Thoracic aorta (tissue), 2 donors: ENCODE measurements around the gene SRXN1. TPM values are rescaled to one million over a fixed set of nuclear protein-coding genes. Genes with fewer than 3 reads are reported as not detected.
A peak's percentile ranks its signal among the peaks of the same experiment; 100 is the strongest.
"Not testable (repeated sequence)": the region's sequence is repeated elsewhere in the genome, so short reads cannot be mapped to it uniquely, and the experiment has no call there.

Source experiments
- ATAC-seq: fragments of 150-250 bp; one replicate; pipeline ENCODE4 v1.8.0; 2017; ENCODE audit warnings: low read depth; ENCODE audit not compliant: insufficient number of reproducible peaks, low FRiP score
- DNase-seq: peaks from one replicate; pipeline ENCODE4 v3.0.0-alpha.2; 2020; ENCODE audit warnings: low spot score
- H3K27ac ChIP-seq, 2 donors: fragments of 200-600 bp; sonication (generic); 1 replicate in 1 of 2; 2 replicates in 1 of 2; pipeline ENCODE4 v1.5.1; 2016; ENCODE audit warnings: mild to moderate bottlenecking in 2 of 2, moderate library complexity in 2 of 2
- H3K27me3 ChIP-seq: fragments of 200-600 bp; sonication (generic); replicated peaks from 2 replicates; pipeline ENCODE4 v1.6.0; 2016; ENCODE audit warnings: mild to moderate bottlenecking; ENCODE audit not compliant: insufficient read depth
- H3K36me3 ChIP-seq: fragments of 200-600 bp; sonication (generic); one replicate; pipeline ENCODE4 v1.5.1; 2016
- H3K4me1 ChIP-seq, 2 donors: fragments of 200-600 bp; sonication (generic); 1 replicate in 1 of 2; 2 replicates in 1 of 2; pipeline versions ENCODE4 v1.5.1 to v1.6.0; 2016; ENCODE audit warnings: low read depth in 2 of 2, mild to moderate bottlenecking in 1 of 2; ENCODE audit not compliant: control insufficient read depth in 1 of 2
- H3K4me3 ChIP-seq: fragments of 200-600 bp; sonication (generic); 2 replicates; pipeline ENCODE4 v1.5.1; 2016; ENCODE audit warnings: mild to moderate bottlenecking
- H3K9me3 ChIP-seq: fragments of 200-600 bp; sonication (generic); 2 replicates; pipeline ENCODE4 v1.5.1; 2016
- total RNA-seq, 2 donors: library from RNA; depleted of rRNA; stranded (reverse); fragments of >200 nt; gene quantifications; one replicate each; pipeline versions ENCODE4 v1.1.0 to v1.2.3, GENCODE V29; 2016
- TF ChIP-seq, protein P1 (sequence below): fragments of 200-600 bp; sonication (generic); IDR thresholded peaks from one replicate; pipeline ENCODE4 v1.5.1; 2019; ENCODE audit warnings: antibody characterized with exemption

The SRXN1 gene
- total RNA-seq, 2 donors from 2014 or later: 41.7 to 49.4 TPM

- Histone ChIP-seq H3K27ac (no peak overlapping the region), H3K27me3 (no peaks in the 10 kb centered on the region), H3K4me1 (peaks cover 0 to 4% of the 10 kb centered on the region in 2 donors), H3K36me3 (peaks cover 1% of the 10 kb centered on the region), H3K9me3 (no peaks in the 10 kb centered on the region), H3K4me3 (peak overlapping the region; percentile 63)
- TF ChIP-seq, protein P1, sequence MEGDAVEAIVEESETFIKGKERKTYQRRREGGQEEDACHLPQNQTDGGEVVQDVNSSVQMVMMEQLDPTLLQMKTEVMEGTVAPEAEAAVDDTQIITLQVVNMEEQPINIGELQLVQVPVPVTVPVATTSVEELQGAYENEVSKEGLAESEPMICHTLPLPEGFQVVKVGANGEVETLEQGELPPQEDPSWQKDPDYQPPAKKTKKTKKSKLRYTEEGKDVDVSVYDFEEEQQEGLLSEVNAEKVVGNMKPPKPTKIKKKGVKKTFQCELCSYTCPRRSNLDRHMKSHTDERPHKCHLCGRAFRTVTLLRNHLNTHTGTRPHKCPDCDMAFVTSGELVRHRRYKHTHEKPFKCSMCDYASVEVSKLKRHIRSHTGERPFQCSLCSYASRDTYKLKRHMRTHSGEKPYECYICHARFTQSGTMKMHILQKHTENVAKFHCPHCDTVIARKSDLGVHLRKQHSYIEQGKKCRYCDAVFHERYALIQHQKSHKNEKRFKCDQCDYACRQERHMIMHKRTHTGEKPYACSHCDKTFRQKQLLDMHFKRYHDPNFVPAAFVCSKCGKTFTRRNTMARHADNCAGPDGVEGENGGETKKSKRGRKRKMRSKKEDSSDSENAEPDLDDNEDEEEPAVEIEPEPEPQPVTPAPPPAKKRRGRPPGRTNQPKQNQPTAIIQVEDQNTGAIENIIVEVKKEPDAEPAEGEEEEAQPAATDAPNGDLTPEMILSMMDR: no peak
- ATAC-seq: no peak
- DNase-seq: no peak
Observed at GRCh38 chr20:642398-643174, 10.4 kb downstream of the SRXN1 start.

DNA sequence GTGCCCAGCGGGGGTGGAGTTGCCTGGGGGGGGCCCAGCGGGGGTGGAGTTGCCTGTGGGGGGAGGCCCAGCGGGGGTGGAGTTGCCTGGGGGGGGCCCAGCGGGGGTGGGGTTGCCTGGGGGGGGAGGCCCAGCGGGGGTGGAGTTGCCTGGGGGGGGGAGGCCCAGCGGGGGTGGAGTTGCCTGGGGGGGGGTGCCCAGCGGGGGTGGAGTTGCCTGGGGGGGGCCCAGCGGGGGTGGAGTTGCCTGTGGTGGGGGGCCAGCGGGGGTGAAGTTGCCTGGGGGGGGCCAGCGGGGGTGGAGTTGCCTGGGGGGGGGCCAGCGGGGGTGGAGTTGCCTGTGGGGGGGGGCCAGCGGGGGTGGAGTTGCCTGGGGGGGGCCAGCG lies 11.0 kb downstream of the SRXN1 start:
- H3K9me3 ChIP-seq, H3K27me3 ChIP-seq, DNase-seq, ATAC-seq, H3K4me1 ChIP-seq, H3K27ac ChIP-seq, H3K36me3 ChIP-seq: not testable (repeated sequence)
- H3K4me3 ChIP-seq: peak overlapping the region; percentile 63

- no peak for DNase-seq
- H3K4me1 ChIP-seq: peaks cover 0 to 4% of the 10 kb centered on the region in 2 donors
- no peaks in the 10 kb centered on the region for H3K27me3 ChIP-seq
- TF ChIP-seq, protein P1: no peak
- H3K4me3 ChIP-seq: no peak overlapping the region
- no peak for ATAC-seq
- no peaks in the 10 kb centered on the region for H3K9me3 ChIP-seq
- H3K27ac ChIP-seq: no peak overlapping the region
- H3K36me3 ChIP-seq: no peaks in the 10 kb centered on the region
Observed at GRCh38 chr20:641516-641875, 11.5 kb downstream of the SRXN1 start.

- Histone ChIP-seq H3K4me1 (peaks cover 0 to 4% of the 10 kb centered on the region in 2 donors), H3K4me3 (no peak overlapping the region), H3K27ac (no peak overlapping the region), H3K36me3 (no peaks in the 10 kb centered on the region), H3K9me3 (no peaks in the 10 kb centered on the region), H3K27me3 (no peaks in the 10 kb centered on the region)
- DNase-seq: no peak
- ATAC-seq: no peak
- TF ChIP-seq, protein P1: no peak
Observed at GRCh38 chr20:640674-641515, 12.1 kb downstream of the SRXN1 start.

DNA sequence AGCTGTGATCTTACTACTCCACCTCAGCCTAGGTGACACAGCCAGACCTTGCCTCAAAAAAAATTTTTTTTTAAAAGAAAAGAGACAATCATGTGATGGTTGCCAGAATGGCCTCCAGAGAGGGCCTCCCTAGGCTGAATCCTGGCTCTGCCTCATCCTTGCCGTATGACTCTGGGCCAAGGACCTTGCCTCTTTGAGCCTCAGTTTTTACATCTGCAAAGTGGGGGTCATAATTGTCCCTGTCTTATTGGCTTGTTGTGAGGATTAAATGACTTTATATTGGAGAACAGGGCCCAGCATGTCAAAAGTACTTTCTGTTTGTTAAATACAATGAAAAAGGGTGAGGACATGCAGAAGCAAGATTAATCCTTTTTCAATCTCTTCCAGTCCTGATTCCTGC lies 14.4 kb downstream of the SRXN1 start:
- ATAC-seq (no peak), DNase-seq (no peak)
- Histone ChIP-seq H3K27ac (no peak overlapping the region), H3K4me1 (peaks cover 0 to 4% of the 10 kb centered on the region in 2 donors), H3K4me3 (no peak overlapping the region), H3K9me3 (no peaks in the 10 kb centered on the region), H3K27me3 (no peaks in the 10 kb centered on the region), H3K36me3 (no peaks in the 10 kb centered on the region)
- TF ChIP-seq, protein P1: no peak
